Neural progenitor cell (in vitro differentiated cells): ENCODE results near the gene NAT9. TPM values are rescaled to one million over a fixed set of nuclear protein-coding genes. Genes with fewer than 3 reads are reported as not detected.

Experiments
- DNase-seq: peaks from one replicate; pipeline ENCODE4 v3.0.0-alpha.2; 2016; ENCODE audit warnings: low spot score
- H2AFZ ChIP-seq: fragments of 200-600 bp; sonication (generic); replicated peaks from 2 replicates; pipeline ENCODE4 v1.6.1; 2016; ENCODE audit warnings: antibody characterized with exemption
- H3F3A ChIP-seq: fragments of 200-600 bp; sonication (generic); 2 replicates; pipeline ENCODE4 v1.6.1; 2016; ENCODE audit warnings: antibody characterized with exemption, low read depth
- H3K27ac ChIP-seq: fragments of 200-600 bp; sonication (generic); 2 replicates; pipeline ENCODE4 v1.5.1; 2016; ENCODE audit warnings: mild to moderate bottlenecking
- H3K27me3 ChIP-seq: fragments of 200-600 bp; sonication (generic); 2 replicates; pipeline ENCODE4 v1.6.1; 2016; ENCODE audit warnings: mild to moderate bottlenecking, moderate library complexity
- H3K36me3 ChIP-seq: fragments of 200-600 bp; sonication (generic); 2 replicates; pipeline ENCODE4 v1.5.1; 2016
- H3K4me1 ChIP-seq: fragments of 200-600 bp; sonication (generic); 2 replicates; pipeline ENCODE4 v1.6.1; 2016; ENCODE audit warnings: mixed run types
- H3K4me2 ChIP-seq: fragments of 200-600 bp; sonication (generic); 2 replicates; pipeline ENCODE4 v1.6.1; 2016
- H3K4me3 ChIP-seq: fragments of 200-600 bp; sonication (generic); 2 replicates; pipeline ENCODE4 v1.5.1; 2016
- H3K79me2 ChIP-seq: fragments of 200-600 bp; sonication (generic); 2 replicates; pipeline ENCODE4 v1.6.1; 2016; ENCODE audit warnings: low read depth
- H3K9ac ChIP-seq: fragments of 200-600 bp; sonication (generic); 2 replicates; pipeline ENCODE4 v1.6.1; 2016
- H3K9me3 ChIP-seq: fragments of 200-600 bp; sonication (generic); 2 replicates; pipeline ENCODE4 v1.5.1; 2016; ENCODE audit warnings: low read depth
- H4K20me1 ChIP-seq: fragments of 200-600 bp; sonication (generic); 2 replicates; pipeline ENCODE4 v1.6.1; 2016; ENCODE audit warnings: low read depth
- H3K27ac Mint-ChIP-seq: 3 replicates; pipeline ENCODE4 v1.8.0; 2021; ENCODE audit warnings: mixed read lengths
- H3K27me3 Mint-ChIP-seq: 2 replicates; pipeline ENCODE4 v1.8.0; 2022; ENCODE audit warnings: low read depth, mild to moderate bottlenecking, inconsistent platforms, moderate library complexity, mixed read lengths; ENCODE audit not compliant: insufficient read depth
- H3K36me3 Mint-ChIP-seq: 3 replicates; pipeline ENCODE4 v1.8.0; 2021; ENCODE audit warnings: mixed read lengths
- H3K4me1 Mint-ChIP-seq: 3 replicates; pipeline ENCODE4 v1.8.0; 2021; ENCODE audit warnings: mixed read lengths
- H3K4me3 Mint-ChIP-seq: 3 replicates; pipeline ENCODE4 v1.8.0; 2021; ENCODE audit warnings: mild to moderate bottlenecking, moderate library complexity, mixed read lengths
- H3K9me3 Mint-ChIP-seq: 3 replicates; pipeline ENCODE4 v1.8.0; 2020; ENCODE audit warnings: mixed read lengths
- CTCF ChIP-seq: fragments of 200-600 bp; sonication (generic); IDR thresholded peaks from 2 replicates; pipeline ENCODE4 v1.5.1; 2017; ENCODE audit warnings: antibody characterized with exemption, mild to moderate bottlenecking
- EZH2 ChIP-seq: fragments of 200-600 bp; sonication (generic); IDR thresholded peaks from 2 replicates; pipeline ENCODE4 v1.6.1; 2017; ENCODE audit warnings: antibody characterized with exemption, mild to moderate bottlenecking, moderate library complexity
- EZH2phosphoT487 ChIP-seq: fragments of 200-600 bp; sonication (generic); IDR thresholded peaks from 2 replicates; pipeline ENCODE4 v1.6.1; 2017; ENCODE audit warnings: antibody characterized with exemption
- total RNA-seq: library from RNA; depleted of rRNA; stranded (reverse); fragments of >200 nt; gene quantifications from 2 replicates; pipeline ENCODE4 v1.2.3, GENCODE V29; 2015; ENCODE audit warnings: low replicate concordance

The NAT9 gene
- total RNA-seq, 1 donor from 2014 or later, result 75.3 TPM

- no peak for DNase-seq
- Histone ChIP-seq H3K79me2 (peaks cover 34% of the 10 kb centered on the region), H4K20me1 (peaks cover 9% of the 10 kb centered on the region), H3K4me3 (no peak overlapping the region), H3K9me3 (no peaks in the 10 kb centered on the region), H3K4me1 (peaks cover 11% of the 10 kb centered on the region), H2AFZ (no peak overlapping the region), H3K27me3 (no peaks in the 10 kb centered on the region), H3K36me3 (no peaks in the 10 kb centered on the region), H3F3A (peaks cover 12% of the 10 kb centered on the region), H3K4me2 (no peak overlapping the region), H3K9ac (no peak overlapping the region), H3K27ac (no peak overlapping the region)
- Mint-ChIP-seq H3K9me3 (no peaks in the 10 kb centered on the region), H3K4me3 (no peak overlapping the region), H3K36me3 (peaks cover 5% of the 10 kb centered on the region), H3K4me1 (peaks cover 20% of the 10 kb centered on the region), H3K27ac (no peak overlapping the region), H3K27me3 (peaks cover 13% of the 10 kb centered on the region)
- TF ChIP-seq EZH2phosphoT487, result no peak
- TF ChIP-seq CTCF, result no peak
- no peak for TF ChIP-seq EZH2
Measured at GRCh38 chr17:74778960-74779359, 2.8 kb upstream of the NAT9 start.

- Histone ChIP-seq H4K20me1 (peaks cover 6% of the 10 kb centered on the region), H3F3A (peaks cover 12% of the 10 kb centered on the region), H3K27me3 (no peaks in the 10 kb centered on the region), H3K4me1 (peaks cover 11% of the 10 kb centered on the region), H3K27ac (no peak overlapping the region), H3K79me2 (peaks cover 34% of the 10 kb centered on the region), H3K4me3 (no peak overlapping the region), H3K9me3 (no peaks in the 10 kb centered on the region), H3K4me2 (no peak overlapping the region), H3K36me3 (no peaks in the 10 kb centered on the region), H3K9ac (no peak overlapping the region), H2AFZ (no peak overlapping the region)
- peaks cover 6% of the 10 kb centered on the region for H3K36me3 Mint-ChIP-seq
- no peak overlapping the region for H3K27ac Mint-ChIP-seq
- peak overlapping the region; percentile 96 for H3K4me3 Mint-ChIP-seq
- no peak for TF ChIP-seq CTCF
- TF ChIP-seq EZH2, result no peak
- TF ChIP-seq EZH2phosphoT487, result no peak
- no peaks in the 10 kb centered on the region for H3K9me3 Mint-ChIP-seq
- peaks cover 15% of the 10 kb centered on the region for H3K27me3 Mint-ChIP-seq
- DNase-seq, result no peak
- H3K4me1 Mint-ChIP-seq, result peaks cover 20% of the 10 kb centered on the region
Measured at GRCh38 chr17:74777901-74778515, 1.9 kb upstream of the NAT9 start.

- Histone ChIP-seq H3K79me2 (peaks cover 34% of the 10 kb centered on the region), H3K27me3 (no peaks in the 10 kb centered on the region), H3F3A (peaks cover 12% of the 10 kb centered on the region), H3K9me3 (no peaks in the 10 kb centered on the region), H4K20me1 (peaks cover 5% of the 10 kb centered on the region), H3K27ac (no peak overlapping the region), H2AFZ (no peak overlapping the region), H3K9ac (peak overlapping the region; percentile 61), H3K36me3 (no peaks in the 10 kb centered on the region), H3K4me2 (peak overlapping the region; percentile 78), H3K4me1 (peaks cover 11% of the 10 kb centered on the region), H3K4me3 (peak overlapping the region; percentile 66)
- TF ChIP-seq EZH2phosphoT487, result no peak
- no peak for TF ChIP-seq CTCF
- no peak for TF ChIP-seq EZH2
- Mint-ChIP-seq H3K9me3 (no peaks in the 10 kb centered on the region), H3K27ac (no peak overlapping the region), H3K4me1 (peaks cover 20% of the 10 kb centered on the region), H3K4me3 (peak overlapping the region; percentile 96), H3K27me3 (peaks cover 13% of the 10 kb centered on the region), H3K36me3 (peaks cover 16% of the 10 kb centered on the region)
- DNase-seq, result no peak
Measured at GRCh38 chr17:74776990-74777389, 845 bp upstream of the NAT9 start.
